HepG2 (cell line): Measurements from ENCODE around the gene RNF126. TPM values are rescaled to one million over a fixed set of nuclear protein-coding genes. Genes with fewer than 3 reads are reported as not detected.

Experiments used
- ADNP ChIP-seq: sonication (generic); formaldehyde crosslinking; IDR thresholded peaks from 2 replicates; pipeline ENCODE4 v1.4.0; 2020; ENCODE audit warnings: missing genetic modification reagents
- AGO1 ChIP-seq: fragments of 200-400 bp; formaldehyde crosslinking; IDR thresholded peaks from 2 replicates; pipeline ENCODE4 v1.6.1; 2017; ENCODE audit warnings: mild to moderate bottlenecking, low read depth, low read length, moderate library complexity; ENCODE audit not compliant: poor library complexity, severe bottlenecking
- CC2D1A ChIP-seq: sonication (generic); formaldehyde crosslinking; IDR thresholded peaks from 2 replicates; pipeline ENCODE4 v1.8.1; 2023; ENCODE audit warnings: mild to moderate bottlenecking, missing genetic modification reagents
- CCAR2 ChIP-seq: fragments of 200-400 bp; formaldehyde crosslinking; optimal IDR thresholded peaks from 2 replicates; pipeline ENCODE3; 2018; ENCODE audit warnings: low read depth, mild to moderate bottlenecking, low read length, moderate library complexity
- EHMT2 ChIP-seq: fragments of 200-600 bp; sonication (generic); IDR thresholded peaks from 2 replicates; pipeline ENCODE4 v1.7.0; 2017; ENCODE audit warnings: antibody characterized with exemption, low read depth, low read length, borderline replicate concordance
- ETV6 ChIP-seq: sonication (generic); formaldehyde crosslinking; conservative IDR thresholded peaks from 2 replicates; pipeline ENCODE4 v1.4.0; 2020; ENCODE audit warnings: missing genetic modification reagents
- HNRNPUL1 ChIP-seq: fragments of 200-400 bp; formaldehyde crosslinking; IDR thresholded peaks from 2 replicates; pipeline ENCODE4 v1.6.1; 2017; ENCODE audit warnings: low read depth, mild to moderate bottlenecking, low read length, moderate library complexity
- HOXA9 ChIP-seq: sonication (generic); formaldehyde crosslinking; IDR thresholded peaks from 2 replicates; pipeline ENCODE4 v1.8.1; 2022; ENCODE audit warnings: missing genetic modification reagents, mild to moderate bottlenecking, moderate library complexity, borderline replicate concordance
- KDM2A ChIP-seq: sonication (generic); formaldehyde crosslinking; IDR thresholded peaks from 2 replicates; pipeline ENCODE4 v1.4.0; 2020; ENCODE audit warnings: low read depth, missing genetic modification reagents, borderline replicate concordance
- PHF20 ChIP-seq: sonication (generic); formaldehyde crosslinking; IDR thresholded peaks from 2 replicates; pipeline ENCODE4 v1.5.0; 2020; ENCODE audit warnings: mild to moderate bottlenecking, missing genetic modification reagents
- RCOR2 ChIP-seq: IDR thresholded peaks from 2 replicates; pipeline ENCODE4 v1.6.1; 2016; ENCODE audit warnings: missing biosample characterization, missing genetic modification reagents
- REXO4 ChIP-seq: sonication (generic); formaldehyde crosslinking; IDR thresholded peaks from 2 replicates; pipeline ENCODE4 v1.8.0; 2022; ENCODE audit warnings: missing genetic modification reagents, mild to moderate bottlenecking, borderline replicate concordance
- SCMH1 ChIP-seq: sonication (generic); formaldehyde crosslinking; IDR thresholded peaks from 2 replicates; pipeline ENCODE4 v1.9.0; 2021; ENCODE audit warnings: missing genetic modification reagents, mild to moderate bottlenecking, borderline replicate concordance
- ZMYM3 ChIP-seq: sonication (generic); formaldehyde crosslinking; IDR thresholded peaks from 2 replicates; pipeline ENCODE4 v1.5.1; 2020; ENCODE audit warnings: mild to moderate bottlenecking, missing genetic modification reagents
- ZNF256 ChIP-seq: sonication (generic); formaldehyde crosslinking; conservative IDR thresholded peaks from 2 replicates; pipeline ENCODE4 v1.4.0; 2020; ENCODE audit warnings: missing genetic modification reagents
- ZNF605 ChIP-seq: sonication (generic); formaldehyde crosslinking; IDR thresholded peaks from 2 replicates; pipeline ENCODE4 v1.8.0; 2022; ENCODE audit warnings: mild to moderate bottlenecking, missing genetic modification reagents
- polyA plus RNA-seq, 8 experiments: library from polyadenylated mRNA; depleted of rRNA in 3 of 8; stranded (reverse) in 7 of 8; unstranded in 1 of 8; fragments of >200 nt; fragmentation: Illumina TruSeq in 4 of 8; extraction: Trizol in 4 of 8; gene quantifications; 2 replicates each; pipeline versions ENCODE4 v1.2.1 to v1.2.3, GENCODE V29; 2011 to 2016; ENCODE audit warnings: low read depth in 4 of 8, missing spikeins in 1 of 8, mixed read lengths in 1 of 8; ENCODE audit not compliant: insufficient read depth in 1 of 8
- total RNA-seq, 5 experiments: library from RNA; depleted of rRNA; stranded (reverse); fragments of >200 nt; fragmentation: Illumina TruSeq; extraction: Trizol; gene quantifications; 2 replicates each; pipeline ENCODE4 v1.2.3, GENCODE V29; 2016; ENCODE audit warnings: low read depth in 1 of 5
- TF ChIP-seq, protein P1 (sequence below): IDR thresholded peaks from 2 replicates; pipeline ENCODE4 v1.6.1; 2016; ENCODE audit warnings: low read depth
- TF ChIP-seq, protein P2 (sequence below): sonication (generic); formaldehyde crosslinking; IDR thresholded peaks from 2 replicates; pipeline ENCODE4 v1.4.0; 2020; ENCODE audit warnings: low read depth, missing genetic modification reagents
- TF ChIP-seq, protein P3 (sequence below): sonication (generic); formaldehyde crosslinking; IDR thresholded peaks from 2 replicates; pipeline ENCODE4 v1.8.1; 2022; ENCODE audit warnings: mild to moderate bottlenecking, missing genetic modification reagents
- TF ChIP-seq, protein P4 (sequence below): sonication (generic); formaldehyde crosslinking; IDR thresholded peaks from 2 replicates; pipeline ENCODE4 v1.9.0; 2021; ENCODE audit warnings: missing genetic modification reagents, borderline replicate concordance

The RNF126 gene
- total and polyA plus RNA-seq, 2 of the 13 experiments (the other 11 are each of a cell fraction or from before 2014, with no cell fraction given), result 23.2 to 34.0 TPM

DNA sequence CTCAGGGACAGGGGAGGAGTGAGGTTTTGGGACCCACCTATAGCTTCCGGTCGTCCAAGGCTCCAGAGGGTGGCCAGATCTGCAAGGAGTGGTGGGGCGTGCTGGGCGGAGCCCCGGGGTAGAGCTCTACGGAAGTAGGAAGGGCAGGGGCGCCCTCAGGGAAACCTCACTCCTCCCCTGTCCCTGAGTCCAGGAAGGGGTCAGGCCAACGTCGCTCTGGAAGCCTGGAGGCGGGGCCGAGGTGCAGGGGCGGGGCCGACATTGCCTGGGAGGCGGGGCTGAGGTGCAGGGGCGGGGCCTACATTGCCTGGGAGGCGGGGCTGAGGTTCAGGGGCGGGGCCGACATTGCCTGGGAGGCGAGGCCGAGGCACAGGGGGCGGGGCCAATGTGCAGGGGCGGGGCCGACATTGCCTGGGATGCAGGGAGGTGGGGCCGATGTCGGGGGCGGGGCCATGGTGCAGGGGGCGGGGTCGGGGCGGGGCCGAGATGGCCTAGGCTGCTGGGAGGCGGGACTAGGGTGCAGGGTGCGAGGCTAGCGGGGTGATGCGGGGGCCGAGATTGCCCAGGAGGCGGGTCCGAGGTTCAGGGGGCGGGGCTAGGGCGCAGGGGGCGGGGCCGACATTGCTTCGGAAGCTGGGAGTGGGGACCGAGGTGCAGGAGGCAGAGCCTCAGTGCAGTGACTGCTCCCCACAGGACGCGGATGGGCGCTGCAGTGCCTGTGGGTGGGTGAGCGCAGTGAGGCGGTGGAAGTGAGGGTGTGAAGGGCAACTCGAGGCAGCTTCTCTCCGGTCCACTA is 40.8 kb upstream of the RNF126 start (continued):
- TF ChIP-seq RCOR2 (CRISPR knock-in tag) (no peak), HOXA9 (CRISPR knock-in tag) (no peak), ZNF256 (no peak), EHMT2 (no peak), CC2D1A (CRISPR knock-in tag) (no peak), PHF20 (CRISPR knock-in tag) (peak; percentile 27), AGO1 (no peak), CCAR2 (no peak), ZMYM3 (CRISPR knock-in tag) (no peak; the same call in 1 of the 2 replicates), ADNP (CRISPR knock-in tag) (no peak), HNRNPUL1 (no peak), SCMH1 (CRISPR knock-in tag) (no peak), KDM2A (CRISPR knock-in tag) (no peak), ETV6 (no peak), REXO4 (CRISPR knock-in tag) (no peak), ZNF605 (CRISPR knock-in tag) (no peak)
- TF ChIP-seq, protein P1, sequence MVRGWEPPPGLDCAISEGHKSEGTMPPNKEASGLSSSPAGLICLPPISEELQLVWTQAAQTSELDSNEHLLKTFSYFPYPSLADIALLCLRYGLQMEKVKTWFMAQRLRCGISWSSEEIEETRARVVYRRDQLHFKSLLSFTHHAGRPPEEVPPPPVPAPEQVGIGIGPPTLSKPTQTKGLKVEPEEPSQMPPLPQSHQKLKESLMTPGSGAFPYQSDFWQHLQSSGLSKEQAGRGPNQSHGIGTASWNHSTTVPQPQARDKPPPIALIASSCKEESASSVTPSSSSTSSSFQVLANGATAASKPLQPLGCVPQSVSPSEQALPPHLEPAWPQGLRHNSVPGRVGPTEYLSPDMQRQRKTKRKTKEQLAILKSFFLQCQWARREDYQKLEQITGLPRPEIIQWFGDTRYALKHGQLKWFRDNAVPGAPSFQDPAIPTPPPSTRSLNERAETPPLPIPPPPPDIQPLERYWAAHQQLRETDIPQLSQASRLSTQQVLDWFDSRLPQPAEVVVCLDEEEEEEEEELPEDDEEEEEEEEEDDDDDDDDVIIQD, result 0 out of 2 replicates have a peak, but pooled peaks have one; percentile 63
- TF ChIP-seq, protein P2, sequence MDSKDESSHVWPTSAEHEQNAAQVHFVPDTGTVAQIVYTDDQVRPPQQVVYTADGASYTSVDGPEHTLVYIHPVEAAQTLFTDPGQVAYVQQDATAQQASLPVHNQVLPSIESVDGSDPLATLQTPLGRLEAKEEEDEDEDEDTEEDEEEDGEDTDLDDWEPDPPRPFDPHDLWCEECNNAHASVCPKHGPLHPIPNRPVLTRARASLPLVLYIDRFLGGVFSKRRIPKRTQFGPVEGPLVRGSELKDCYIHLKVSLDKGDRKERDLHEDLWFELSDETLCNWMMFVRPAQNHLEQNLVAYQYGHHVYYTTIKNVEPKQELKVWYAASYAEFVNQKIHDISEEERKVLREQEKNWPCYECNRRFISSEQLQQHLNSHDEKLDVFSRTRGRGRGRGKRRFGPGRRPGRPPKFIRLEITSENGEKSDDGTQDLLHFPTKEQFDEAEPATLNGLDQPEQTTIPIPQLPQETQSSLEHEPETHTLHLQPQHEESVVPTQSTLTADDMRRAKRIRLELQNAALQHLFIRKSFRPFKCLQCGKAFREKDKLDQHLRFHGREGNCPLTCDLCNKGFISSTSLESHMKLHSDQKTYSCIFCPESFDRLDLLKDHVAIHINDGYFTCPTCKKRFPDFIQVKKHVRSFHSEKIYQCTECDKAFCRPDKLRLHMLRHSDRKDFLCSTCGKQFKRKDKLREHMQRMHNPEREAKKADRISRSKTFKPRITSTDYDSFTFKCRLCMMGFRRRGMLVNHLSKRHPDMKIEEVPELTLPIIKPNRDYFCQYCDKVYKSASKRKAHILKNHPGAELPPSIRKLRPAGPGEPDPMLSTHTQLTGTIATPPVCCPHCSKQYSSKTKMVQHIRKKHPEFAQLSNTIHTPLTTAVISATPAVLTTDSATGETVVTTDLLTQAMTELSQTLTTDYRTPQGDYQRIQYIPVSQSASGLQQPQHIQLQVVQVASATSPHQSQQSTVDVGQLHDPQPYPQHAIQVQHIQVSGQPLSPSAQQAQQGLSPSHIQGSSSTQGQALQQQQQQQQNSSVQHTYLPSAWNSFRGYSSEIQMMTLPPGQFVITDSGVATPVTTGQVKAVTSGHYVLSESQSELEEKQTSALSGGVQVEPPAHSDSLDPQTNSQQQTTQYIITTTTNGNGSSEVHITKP (CRISPR knock-in tag), result peak; percentile 58; the same call in 1 of the 2 replicates
- TF ChIP-seq, protein P3, sequence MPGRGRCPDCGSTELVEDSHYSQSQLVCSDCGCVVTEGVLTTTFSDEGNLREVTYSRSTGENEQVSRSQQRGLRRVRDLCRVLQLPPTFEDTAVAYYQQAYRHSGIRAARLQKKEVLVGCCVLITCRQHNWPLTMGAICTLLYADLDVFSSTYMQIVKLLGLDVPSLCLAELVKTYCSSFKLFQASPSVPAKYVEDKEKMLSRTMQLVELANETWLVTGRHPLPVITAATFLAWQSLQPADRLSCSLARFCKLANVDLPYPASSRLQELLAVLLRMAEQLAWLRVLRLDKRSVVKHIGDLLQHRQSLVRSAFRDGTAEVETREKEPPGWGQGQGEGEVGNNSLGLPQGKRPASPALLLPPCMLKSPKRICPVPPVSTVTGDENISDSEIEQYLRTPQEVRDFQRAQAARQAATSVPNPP, result no peak
- TF ChIP-seq, protein P4, sequence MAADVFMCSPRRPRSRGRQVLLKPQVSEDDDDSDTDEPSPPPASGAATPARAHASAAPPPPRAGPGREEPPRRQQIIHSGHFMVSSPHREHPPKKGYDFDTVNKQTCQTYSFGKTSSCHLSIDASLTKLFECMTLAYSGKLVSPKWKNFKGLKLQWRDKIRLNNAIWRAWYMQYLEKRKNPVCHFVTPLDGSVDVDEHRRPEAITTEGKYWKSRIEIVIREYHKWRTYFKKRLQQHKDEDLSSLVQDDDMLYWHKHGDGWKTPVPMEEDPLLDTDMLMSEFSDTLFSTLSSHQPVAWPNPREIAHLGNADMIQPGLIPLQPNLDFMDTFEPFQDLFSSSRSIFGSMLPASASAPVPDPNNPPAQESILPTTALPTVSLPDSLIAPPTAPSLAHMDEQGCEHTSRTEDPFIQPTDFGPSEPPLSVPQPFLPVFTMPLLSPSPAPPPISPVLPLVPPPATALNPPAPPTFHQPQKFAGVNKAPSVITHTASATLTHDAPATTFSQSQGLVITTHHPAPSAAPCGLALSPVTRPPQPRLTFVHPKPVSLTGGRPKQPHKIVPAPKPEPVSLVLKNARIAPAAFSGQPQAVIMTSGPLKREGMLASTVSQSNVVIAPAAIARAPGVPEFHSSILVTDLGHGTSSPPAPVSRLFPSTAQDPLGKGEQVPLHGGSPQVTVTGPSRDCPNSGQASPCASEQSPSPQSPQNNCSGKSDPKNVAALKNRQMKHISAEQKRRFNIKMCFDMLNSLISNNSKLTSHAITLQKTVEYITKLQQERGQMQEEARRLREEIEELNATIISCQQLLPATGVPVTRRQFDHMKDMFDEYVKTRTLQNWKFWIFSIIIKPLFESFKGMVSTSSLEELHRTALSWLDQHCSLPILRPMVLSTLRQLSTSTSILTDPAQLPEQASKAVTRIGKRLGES, result no peak
